GM18520 (cell line): ENCODE measurements around the gene ZNF415.

Experiments used
- ATAC-seq: cut with Tn5 transposase; IDR thresholded peaks from one replicate; pipeline ENCODE4 v1.9.1; 2021; ENCODE audit not compliant: unreplicated experiment

ZNF415 gene

DNA sequence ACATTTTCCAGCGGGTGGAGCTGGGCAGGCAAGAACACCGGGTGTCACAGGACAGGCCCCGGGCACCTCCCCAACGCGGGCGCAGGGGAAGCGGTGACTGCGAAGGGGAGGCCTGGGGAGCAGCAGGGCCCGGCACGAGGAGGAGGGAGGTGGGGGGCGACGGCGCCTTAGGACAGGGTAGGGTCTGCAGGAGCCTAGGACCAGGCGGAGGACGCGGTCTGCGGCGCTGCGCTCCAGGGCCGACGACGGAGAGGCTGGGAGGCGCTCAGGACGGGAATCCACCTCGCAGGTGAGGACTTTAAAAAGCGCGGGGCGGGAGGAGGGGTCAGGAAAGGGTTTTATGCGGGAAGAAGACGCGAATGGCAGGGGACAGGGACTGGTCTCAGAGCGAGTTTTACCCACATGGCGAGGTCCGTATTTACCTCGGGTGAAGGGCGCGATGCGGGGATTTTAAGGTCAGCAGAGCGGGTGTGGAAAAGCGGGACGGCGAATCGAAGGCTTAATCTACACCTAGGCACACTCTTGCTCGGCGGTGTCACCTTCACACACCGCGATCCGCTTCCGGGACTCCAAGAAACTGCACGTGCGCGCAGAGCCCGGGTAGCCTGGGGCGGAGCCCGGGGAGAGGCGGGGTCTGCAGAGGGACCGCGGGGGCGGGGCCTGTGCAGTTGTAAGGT lies 74.7 kb downstream of the ZNF415 start:
- no peak for ATAC-seq
